ENCODE measurements around the gene SLC15A3. TPM values are rescaled to one million over a fixed set of nuclear protein-coding genes. Genes with fewer than 3 reads are reported as not detected.
A peak's percentile ranks its signal among the peaks of the same experiment; 100 is the strongest.

SLC15A3 gene
- total and polyA plus RNA-seq, 3 experiments from 2014 or later: 1.2 to 1.5 TPM; not detected in 1

GRCh38 chr11:60931917-60932316 lies 20.1 kb downstream of the SLC15A3 start:
- H3K4me1 Mint-ChIP-seq: no peaks in the 10 kb centered on the region
- POLR2A ChIA-PET: no interaction called here

GRCh38 chr11:60930394-60930793 lies 21.6 kb downstream of the SLC15A3 start:
- peaks cover 8 to 23% of the 10 kb centered on the region in 2 donors for H3K27me3 Mint-ChIP-seq
- no peaks in the 10 kb centered on the region for H3K36me3 ChIP-seq (ENCODE audit: insufficient read depth, low read length)
- ChIA-PET POLR2A (interaction anchor here (0.6 kb wide), 2 partner anchors 9 to 43 kb away, joined by 3 read pairs; no protein-coding TSS in a partner anchor), CTCF (interaction anchor here (1.7 kb wide), 1 partner anchor 99 kb away, joined by 4 read pairs; no protein-coding TSS in a partner anchor)
- no peaks in the 10 kb centered on the region for H3K9me3 ChIP-seq (ENCODE audit: low read length)
- H3K4me3 Mint-ChIP-seq: no peak overlapping the region
- H3K9me3 Mint-ChIP-seq: no peaks in the 10 kb centered on the region
- no peaks in the 10 kb centered on the region for H3K36me3 Mint-ChIP-seq
- peaks cover 10% of the 10 kb centered on the region for H3K27me3 ChIP-seq (ENCODE audit: insufficient read depth, low read length, poor library complexity, severe bottlenecking)
- H3K27ac Mint-ChIP-seq: no peak overlapping the region
- no peak overlapping the region for H3K27ac ChIP-seq (ENCODE audit: low read depth, low read length)
- H3K4me1 ChIP-seq (ENCODE audit: insufficient read depth, low read length): peaks cover under 1% of the 10 kb centered on the region
- peaks cover 3 to 6% (median 5%) of the 10 kb centered on the region in 3 donors for H3K4me1 Mint-ChIP-seq
- no peak for DNase-seq
- no peak overlapping the region for H3K4me3 ChIP-seq (ENCODE audit: low read length)

More at GRCh38 chr11:60931917-60932316, 20.1 kb downstream of the SLC15A3 start:
- Mint-ChIP-seq H3K36me3 (no peaks in the 10 kb centered on the region), H3K27me3 (peaks cover 8 to 14% of the 10 kb centered on the region in 2 donors), H3K27ac (no peak overlapping the region), H3K9me3 (no peaks in the 10 kb centered on the region), H3K4me3 (no peak overlapping the region)
- CTCF ChIA-PET: interaction anchor here (1.0 kb wide), 1 partner anchor 21 kb away, joined by 3 read pairs; no protein-coding TSS in a partner anchor
- H3K27ac ChIP-seq (ENCODE audit: low read depth, low read length): no peak overlapping the region
- H3K4me3 ChIP-seq (ENCODE audit: low read length): no peak overlapping the region
- peaks cover 6% of the 10 kb centered on the region for H3K27me3 ChIP-seq (ENCODE audit: insufficient read depth, low read length, poor library complexity, severe bottlenecking)
- H3K36me3 ChIP-seq (ENCODE audit: insufficient read depth, low read length): no peaks in the 10 kb centered on the region
- no peaks in the 10 kb centered on the region for H3K9me3 ChIP-seq (ENCODE audit: low read length)
- no peak for DNase-seq
- H3K4me1 ChIP-seq (ENCODE audit: insufficient read depth, low read length): no peaks in the 10 kb centered on the region

GRCh38 chr11:60929764-60930163 lies 22.2 kb downstream of the SLC15A3 start:
- no peaks in the 10 kb centered on the region for H3K9me3 ChIP-seq (ENCODE audit: low read length)
- Mint-ChIP-seq H3K4me3 (no peak overlapping the region), H3K27me3 (peaks cover 8 to 27% of the 10 kb centered on the region in 2 donors), H3K9me3 (no peaks in the 10 kb centered on the region), H3K27ac (no peak overlapping the region), H3K4me1 (peaks cover 7 to 12% (median 11%) of the 10 kb centered on the region in 3 donors), H3K36me3 (no peaks in the 10 kb centered on the region)
- peaks cover 16% of the 10 kb centered on the region for H3K27me3 ChIP-seq (ENCODE audit: insufficient read depth, low read length, poor library complexity, severe bottlenecking)
- H3K4me1 ChIP-seq (ENCODE audit: insufficient read depth, low read length): peaks cover 7% of the 10 kb centered on the region
- H3K27ac ChIP-seq (ENCODE audit: low read depth, low read length): no peak overlapping the region
- no peak for DNase-seq
- ChIA-PET POLR2A (interaction anchor here (0.6 kb wide), 2 partner anchors 8 to 42 kb away, joined by 3 read pairs; no protein-coding TSS in a partner anchor), CTCF (interaction anchor here (1.7 kb wide), 1 partner anchor 98 kb away, joined by 4 read pairs; no protein-coding TSS in a partner anchor)
- H3K4me3 ChIP-seq (ENCODE audit: low read length): no peak overlapping the region
- H3K36me3 ChIP-seq (ENCODE audit: insufficient read depth, low read length): no peaks in the 10 kb centered on the region

- peaks cover 23% of the 10 kb centered on the region for H3K27me3 ChIP-seq (ENCODE audit: insufficient read depth, low read length, poor library complexity, severe bottlenecking)
- Mint-ChIP-seq H3K4me3 (no peak overlapping the region), H3K36me3 (no peaks in the 10 kb centered on the region), H3K9me3 (no peaks in the 10 kb centered on the region), H3K4me1 (peaks cover 10 to 18% (median 13%) of the 10 kb centered on the region in 3 donors), H3K27ac (no peak overlapping the region), H3K27me3 (peaks cover 7 to 27% of the 10 kb centered on the region in 2 donors)
- no peak overlapping the region for H3K4me3 ChIP-seq (ENCODE audit: low read length)
- peaks cover 13% of the 10 kb centered on the region for H3K4me1 ChIP-seq (ENCODE audit: insufficient read depth, low read length)
- CTCF ChIA-PET: interaction anchor here (1.1 to 1.9 kb wide), 4 partner anchors 10 to 97 kb away, joined by 3 to 9 read pairs (median 4); no protein-coding TSS in a partner anchor
- DNase-seq: no peak
- H3K27ac ChIP-seq (ENCODE audit: low read depth, low read length): no peak overlapping the region
- H3K36me3 ChIP-seq (ENCODE audit: insufficient read depth, low read length): no peaks in the 10 kb centered on the region
- POLR2A ChIA-PET: no interaction called here
- no peaks in the 10 kb centered on the region for H3K9me3 ChIP-seq (ENCODE audit: low read length)
These were observed 23.4 kb downstream of the SLC15A3 start for GRCh38 chr11:60928563-60929001.

- ChIA-PET POLR2A (no interaction called here), CTCF (interaction anchor here (1.1 to 1.9 kb wide), 2 partner anchors 9 to 12 kb away, joined by 3 to 9 read pairs; no protein-coding TSS in a partner anchor)
- H3K9me3 Mint-ChIP-seq: no peaks in the 10 kb centered on the region
These were observed 24.4 kb downstream of the SLC15A3 start for GRCh38 chr11:60927600-60927999.

GRCh38 chr11:60927061-60927592 lies 24.8 kb downstream of the SLC15A3 start:
- peaks cover 12 to 22% (median 17%) of the 10 kb centered on the region in 3 donors for H3K4me1 Mint-ChIP-seq

More at GRCh38 chr11:60927600-60927999, 24.4 kb downstream of the SLC15A3 start:
- peaks cover 10 to 30% of the 10 kb centered on the region in 2 donors for H3K27me3 Mint-ChIP-seq
- DNase-seq: no peak
- Histone ChIP-seq H3K9me3 (ENCODE audit: low read length) (no peaks in the 10 kb centered on the region), H3K27ac (ENCODE audit: low read depth, low read length) (no peak overlapping the region), H3K36me3 (ENCODE audit: insufficient read depth, low read length) (peaks cover under 1% of the 10 kb centered on the region), H3K4me1 (ENCODE audit: insufficient read depth, low read length) (peaks cover 13% of the 10 kb centered on the region), H3K4me3 (ENCODE audit: low read length) (no peak overlapping the region), H3K27me3 (ENCODE audit: insufficient read depth, low read length, poor library complexity, severe bottlenecking) (peaks cover 25% of the 10 kb centered on the region)
- peaks cover 12 to 22% (median 13%) of the 10 kb centered on the region in 3 donors for H3K4me1 Mint-ChIP-seq
- peaks cover under 1 to 9% (median 3%) of the 10 kb centered on the region in 3 donors for H3K36me3 Mint-ChIP-seq
- H3K27ac Mint-ChIP-seq: peak overlapping the region in 1 of 8 donors; percentile 29
- H3K4me3 Mint-ChIP-seq: no peak overlapping the region

GRCh38 chr11:60926500-60926899 lies 25.5 kb downstream of the SLC15A3 start:
- Mint-ChIP-seq H3K9me3 (no peaks in the 10 kb centered on the region), H3K27me3 (peaks cover 11 to 30% of the 10 kb centered on the region in 2 donors), H3K36me3 (peaks cover 6 to 20% (median 11%) of the 10 kb centered on the region in 3 donors), H3K4me3 (peak overlapping the region in 1 of 7 donors; percentile 12), H3K27ac (no peak overlapping the region), H3K4me1 (peaks cover 12 to 22% (median 17%) of the 10 kb centered on the region in 3 donors)
- DNase-seq: no peak
- Histone ChIP-seq H3K27ac (ENCODE audit: low read depth, low read length) (no peak overlapping the region), H3K9me3 (ENCODE audit: low read length) (no peaks in the 10 kb centered on the region), H3K4me3 (ENCODE audit: low read length) (no peak overlapping the region), H3K36me3 (ENCODE audit: insufficient read depth, low read length) (peaks cover 10% of the 10 kb centered on the region), H3K4me1 (ENCODE audit: insufficient read depth, low read length) (peaks cover 13% of the 10 kb centered on the region), H3K27me3 (ENCODE audit: insufficient read depth, low read length, poor library complexity, severe bottlenecking) (peaks cover 23% of the 10 kb centered on the region)
- ChIA-PET CTCF (interaction anchor here (1.9 kb wide), 1 partner anchor 11 kb away, joined by 9 read pairs; no protein-coding TSS in a partner anchor), POLR2A (no interaction called here)

More at GRCh38 chr11:60927061-60927592, 24.8 kb downstream of the SLC15A3 start:
- peak overlapping the region in 2 of 7 donors; percentile 65 to 85 for H3K4me3 Mint-ChIP-seq
- Histone ChIP-seq H3K27me3 (ENCODE audit: insufficient read depth, low read length, poor library complexity, severe bottlenecking) (peaks cover 25% of the 10 kb centered on the region), H3K27ac (ENCODE audit: low read depth, low read length) (no peak overlapping the region), H3K36me3 (ENCODE audit: insufficient read depth, low read length) (peaks cover 5% of the 10 kb centered on the region), H3K9me3 (ENCODE audit: low read length) (no peaks in the 10 kb centered on the region), H3K4me3 (ENCODE audit: low read length) (no peak overlapping the region), H3K4me1 (ENCODE audit: insufficient read depth, low read length) (peaks cover 13% of the 10 kb centered on the region)
- no peak for DNase-seq
- H3K9me3 Mint-ChIP-seq: no peaks in the 10 kb centered on the region
- POLR2A ChIA-PET: no interaction called here
- peaks cover 5 to 14% (median 7%) of the 10 kb centered on the region in 3 donors for H3K36me3 Mint-ChIP-seq
- H3K27ac Mint-ChIP-seq: no peak overlapping the region
- CTCF ChIA-PET: interaction anchor here (1.9 kb wide), 1 partner anchor 12 kb away, joined by 9 read pairs; no protein-coding TSS in a partner anchor
- H3K27me3 Mint-ChIP-seq: peaks cover 10 to 30% of the 10 kb centered on the region in 2 donors

- Mint-ChIP-seq H3K4me1 (peaks cover 12 to 22% (median 17%) of the 10 kb centered on the region in 3 donors), H3K4me3 (peak overlapping the region in 6 of 7 donors; percentile 12 to 75 (median 58)), H3K27ac (peak overlapping the region in 1 of 8 donors; percentile 7), H3K27me3 (peaks cover 14 to 27% of the 10 kb centered on the region in 2 donors), H3K9me3 (no peaks in the 10 kb centered on the region), H3K36me3 (peaks cover 10 to 26% (median 15%) of the 10 kb centered on the region in 3 donors)
- Histone ChIP-seq H3K36me3 (ENCODE audit: insufficient read depth, low read length) (peaks cover 16% of the 10 kb centered on the region), H3K9me3 (ENCODE audit: low read length) (no peaks in the 10 kb centered on the region), H3K4me1 (ENCODE audit: insufficient read depth, low read length) (peaks cover 13% of the 10 kb centered on the region), H3K27me3 (ENCODE audit: insufficient read depth, low read length, poor library complexity, severe bottlenecking) (peaks cover 22% of the 10 kb centered on the region), H3K27ac (ENCODE audit: low read depth, low read length) (no peak overlapping the region), H3K4me3 (ENCODE audit: low read length) (no peak overlapping the region)
- POLR2A ChIA-PET: interaction anchor here (0.6 kb wide), 2 partner anchors 101 to 1376 kb away, joined by 3 to 6 read pairs; no protein-coding TSS in a partner anchor
- CTCF ChIA-PET: no interaction called here
- DNase-seq: no peak
These were observed 26.1 kb downstream of the SLC15A3 start for GRCh38 chr11:60925868-60926267.
